Inflammatory macrophage treated with lipopolysaccharide for 4 hours (primary cell): ENCODE measurements around the gene UBAC2.
A peak's percentile ranks its signal among the peaks of the same experiment; 100 is the strongest.

ENCODE experiments used
- DNase-seq: peaks from one replicate; pipeline ENCODE4 v3.0.0-alpha.2; 2020

Gene UBAC2

GRCh38 chr13:99314640-99315176, 114.1 kb downstream of the UBAC2 start:
- DNase-seq = peak; percentile 56

DNA sequence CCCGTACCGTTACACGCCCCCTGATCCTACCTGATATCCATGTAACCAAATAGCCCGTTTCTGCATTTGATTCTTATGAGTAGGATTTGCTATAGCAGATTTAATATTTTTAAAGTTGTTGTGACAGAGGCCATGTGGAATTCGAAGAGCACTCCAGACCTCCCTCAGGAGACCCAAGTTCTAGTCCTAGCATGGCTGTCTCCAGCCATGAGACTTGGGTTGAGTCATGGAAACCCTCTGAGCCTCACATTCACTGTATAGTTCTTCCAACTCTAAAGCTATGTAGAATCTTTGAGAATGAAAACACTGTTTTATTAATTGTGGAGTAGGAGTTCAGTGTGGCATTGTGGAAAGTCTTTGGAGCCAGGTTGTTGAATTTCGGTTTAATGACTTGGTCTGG, 114.5 kb downstream of the UBAC2 start:
- no peak for DNase-seq

DNA sequence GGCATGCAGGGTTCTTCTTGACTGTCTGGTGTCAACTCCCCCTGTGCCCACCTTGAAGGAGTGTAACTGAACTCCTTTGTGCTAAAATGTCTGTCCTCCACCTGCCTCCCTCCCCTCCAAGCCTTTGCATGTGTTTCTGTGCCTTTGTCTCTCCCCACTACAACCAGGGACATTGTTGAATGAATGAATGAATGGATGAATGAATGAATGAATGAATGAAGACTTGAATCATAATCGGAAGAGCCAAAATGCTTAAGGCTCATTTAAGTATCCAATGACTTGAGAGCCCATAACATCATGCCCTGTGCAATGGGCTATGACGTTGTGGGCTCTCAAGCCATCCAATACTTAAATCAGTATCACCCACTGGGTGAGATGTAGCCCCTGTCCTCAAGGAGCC, 115.6 kb downstream of the UBAC2 start:
- no peak for DNase-seq

DNA sequence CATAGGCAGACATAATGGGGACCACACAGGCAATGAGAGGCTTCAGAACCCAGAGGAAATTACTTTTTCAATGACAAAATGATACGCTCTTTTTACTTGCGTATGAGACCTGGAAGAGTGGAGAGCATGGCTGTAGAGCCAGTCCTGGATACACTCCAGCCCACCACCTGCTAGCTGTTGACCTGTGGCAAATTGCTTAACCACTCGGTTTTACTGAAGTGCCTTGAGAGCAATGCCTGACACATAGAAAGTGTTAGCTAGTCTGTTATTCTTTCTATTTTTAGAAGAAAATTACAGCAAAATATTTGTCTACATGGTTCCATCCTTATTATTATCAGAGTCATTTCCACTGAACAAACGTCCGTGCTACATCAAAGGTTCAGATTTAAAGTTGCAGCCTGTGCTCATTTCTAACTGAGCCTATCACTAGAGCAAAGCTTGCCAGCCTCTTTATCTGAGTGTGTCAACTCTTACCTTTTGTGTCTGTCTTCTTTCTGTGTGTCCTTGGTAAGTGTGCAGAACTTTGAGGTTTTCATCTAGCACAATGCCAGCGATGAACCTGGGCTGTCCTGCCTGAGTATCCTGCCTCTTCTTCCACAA, 116.1 kb downstream of the UBAC2 start:
- DNase-seq = no peak

DNA sequence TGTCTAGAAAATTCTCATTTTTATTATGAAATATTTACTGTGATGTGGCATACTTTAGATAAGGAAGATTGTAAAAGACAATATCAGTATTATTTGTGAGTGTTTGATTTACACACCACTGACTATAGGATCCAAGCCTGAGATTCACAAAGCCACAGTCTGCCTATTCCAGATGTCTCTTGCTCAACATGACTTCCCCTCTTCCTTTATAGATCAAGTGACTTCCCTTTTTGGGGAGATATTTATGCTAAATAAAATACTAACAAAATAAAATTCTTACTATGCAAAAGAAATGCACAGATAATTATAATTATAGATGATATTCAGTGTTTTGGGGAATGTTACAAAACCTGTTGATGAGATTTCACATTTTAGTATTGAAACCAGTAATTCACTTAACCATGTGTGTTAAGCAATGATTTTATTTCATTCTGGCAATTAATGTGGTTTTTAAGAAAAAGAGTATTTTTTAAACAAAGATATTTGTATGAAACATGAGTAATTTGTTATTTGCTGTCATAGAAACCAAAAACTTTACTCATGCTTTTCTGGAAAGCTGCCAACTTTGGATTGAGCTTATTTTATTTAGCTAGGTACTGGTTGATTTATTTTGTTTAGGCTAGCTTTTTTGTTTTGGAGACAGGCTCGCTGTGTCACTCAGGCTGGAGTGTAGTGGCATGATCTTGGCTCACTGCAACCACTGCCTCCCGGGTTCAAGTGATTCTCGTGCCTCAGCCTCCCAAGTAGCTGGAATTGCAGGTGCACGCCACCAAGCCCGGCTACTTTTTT, 120.2 kb downstream of the UBAC2 start:
- peak; percentile 78 for DNase-seq

DNA sequence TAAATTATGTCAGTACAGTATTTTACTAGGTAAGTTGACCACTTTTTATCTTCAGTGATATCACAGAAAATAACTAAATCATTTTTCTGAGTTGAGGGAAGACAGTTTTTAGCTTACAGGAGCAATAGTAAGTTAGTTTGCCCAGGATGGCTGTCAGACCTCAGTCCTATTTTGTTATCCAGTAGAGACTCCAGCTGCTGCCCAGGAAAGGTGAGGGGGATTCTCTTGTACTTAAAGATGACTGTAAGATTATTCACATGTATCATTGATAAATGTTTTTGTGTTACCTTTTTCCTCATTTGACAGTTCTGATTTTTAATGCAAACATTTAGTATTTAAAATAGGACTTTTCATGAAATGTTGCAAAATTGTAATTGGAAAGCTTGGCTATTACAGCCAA, 121.1 kb downstream of the UBAC2 start:
- no peak for DNase-seq

GRCh38 chr13:99322297-99323103, 121.8 kb downstream of the UBAC2 start:
- peak; percentile 88 for DNase-seq

GRCh38 chr13:99323488-99323887, 122.8 kb downstream of the UBAC2 start:
- DNase-seq = no peak

DNA sequence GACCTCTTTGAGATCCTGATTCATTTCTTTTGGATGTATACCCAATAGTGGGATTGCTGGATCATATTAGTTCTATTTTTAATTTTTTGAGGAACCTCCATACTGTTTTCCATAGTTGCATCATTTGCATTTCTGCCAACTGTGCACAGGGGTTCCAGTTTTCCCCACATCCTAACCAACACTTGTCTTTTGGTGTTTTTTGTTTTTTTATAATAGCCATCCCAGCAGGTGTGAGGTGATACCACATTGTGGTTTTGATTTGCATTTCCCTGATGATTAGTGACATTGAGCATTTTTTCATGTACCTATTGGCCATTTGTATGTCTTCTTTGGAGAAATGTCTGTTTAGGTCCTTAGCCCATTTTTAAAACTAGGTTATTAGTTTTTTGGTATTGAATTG, 125.4 kb downstream of the UBAC2 start:
- no peak for DNase-seq

- DNase-seq = no peak
Measured at GRCh38 chr13:99327126-99327525, 126.5 kb downstream of the UBAC2 start.

DNA sequence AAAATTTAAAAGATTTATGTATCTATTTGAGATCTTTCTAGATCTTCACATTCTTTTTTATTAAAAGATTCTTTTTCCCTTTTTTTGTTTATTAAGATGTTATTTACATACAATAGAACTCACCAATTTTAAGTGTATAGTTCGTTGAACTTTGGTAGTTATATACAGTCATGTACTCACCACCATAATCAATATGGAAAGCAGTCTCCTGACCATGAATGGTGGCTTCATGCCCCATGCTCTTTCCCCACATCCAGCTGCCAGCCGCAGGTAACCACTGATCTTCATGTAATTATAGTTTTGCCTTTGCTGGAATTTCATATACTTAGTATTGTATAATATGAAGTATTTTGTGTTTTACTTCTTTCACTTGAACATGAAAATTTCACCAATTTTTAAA, 127.1 kb downstream of the UBAC2 start:
- no peak for DNase-seq

- DNase-seq = no peak
Measured at GRCh38 chr13:99329477-99329876, 128.8 kb downstream of the UBAC2 start.

- DNase-seq = no peak
Measured at GRCh38 chr13:99330942-99331341, 130.3 kb downstream of the UBAC2 start.

DNA sequence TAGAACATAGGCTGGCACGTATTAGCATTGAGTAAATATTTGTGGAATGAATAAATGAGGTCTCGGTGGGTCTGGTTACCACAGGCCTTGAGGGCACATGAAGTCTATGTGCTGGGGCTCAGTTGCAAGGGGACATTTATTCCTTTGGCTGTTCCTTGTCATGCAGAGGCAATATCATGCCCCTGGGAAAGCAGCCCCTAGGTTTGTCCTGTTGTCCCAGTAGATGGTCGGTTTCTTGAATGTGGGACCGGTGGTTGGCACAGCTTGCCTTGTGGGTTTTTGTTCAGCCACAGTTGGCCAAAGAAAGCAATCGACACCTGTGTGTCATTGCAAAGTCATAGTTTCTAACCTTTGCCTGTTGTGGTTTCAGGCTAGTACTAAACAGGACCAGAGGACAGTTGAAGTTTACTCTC, 131.2 kb downstream of the UBAC2 start:
- DNase-seq = no peak

GRCh38 chr13:99332456-99332855, 131.8 kb downstream of the UBAC2 start:
- DNase-seq = no peak

- no peak for DNase-seq
Measured at GRCh38 chr13:99334221-99334620, 133.6 kb downstream of the UBAC2 start.

GRCh38 chr13:99335087-99335486, 134.4 kb downstream of the UBAC2 start:
- no peak for DNase-seq

DNA sequence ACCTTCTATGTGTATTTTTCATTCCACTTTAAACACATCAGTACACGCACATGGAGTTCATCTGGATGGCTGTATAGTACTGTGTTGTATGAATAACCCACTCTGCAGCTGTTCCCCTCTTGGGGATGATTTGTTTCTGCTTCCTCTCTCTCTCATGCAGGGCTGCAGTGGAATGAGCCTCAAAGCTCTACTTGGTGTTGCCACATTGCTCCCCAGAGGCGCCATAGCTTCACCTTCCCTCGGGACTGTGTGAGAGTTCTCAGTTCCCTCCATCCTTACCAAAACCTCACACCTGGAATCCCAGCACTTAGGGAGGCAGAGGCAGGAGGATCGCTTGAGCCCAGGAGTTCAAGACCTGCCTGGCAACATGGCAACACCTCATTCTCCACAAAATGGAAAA, 134.9 kb downstream of the UBAC2 start:
- no peak for DNase-seq

DNA sequence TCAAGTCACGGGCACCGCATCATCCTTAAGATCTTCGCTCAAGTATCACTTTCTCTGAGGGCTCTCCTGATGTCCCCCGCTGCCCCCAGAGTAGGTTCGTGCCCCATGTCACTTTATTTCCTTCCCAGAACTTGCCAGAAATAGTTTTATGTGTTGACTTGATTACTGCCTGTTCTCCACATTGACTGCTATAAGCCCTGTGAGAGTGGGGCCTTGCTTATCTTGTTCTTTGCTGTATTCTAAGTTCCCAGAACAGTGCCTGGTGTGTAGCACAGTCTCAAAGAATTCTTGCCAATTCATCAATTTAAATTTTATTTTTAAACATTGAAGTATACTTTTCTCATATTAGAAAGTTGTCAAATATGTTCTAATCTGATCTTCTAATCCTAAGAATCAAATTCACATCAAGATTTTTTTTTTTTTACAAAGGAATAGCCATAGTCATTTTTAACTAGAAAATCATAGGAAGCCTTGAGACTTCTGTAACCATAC, 138.6 kb downstream of the UBAC2 start:
- DNase-seq = no peak

GRCh38 chr13:99339736-99340397, 139.2 kb downstream of the UBAC2 start:
- peak; percentile 39 for DNase-seq

- no peak for DNase-seq
Measured at GRCh38 chr13:99340638-99341037, 140.0 kb downstream of the UBAC2 start.

DNA sequence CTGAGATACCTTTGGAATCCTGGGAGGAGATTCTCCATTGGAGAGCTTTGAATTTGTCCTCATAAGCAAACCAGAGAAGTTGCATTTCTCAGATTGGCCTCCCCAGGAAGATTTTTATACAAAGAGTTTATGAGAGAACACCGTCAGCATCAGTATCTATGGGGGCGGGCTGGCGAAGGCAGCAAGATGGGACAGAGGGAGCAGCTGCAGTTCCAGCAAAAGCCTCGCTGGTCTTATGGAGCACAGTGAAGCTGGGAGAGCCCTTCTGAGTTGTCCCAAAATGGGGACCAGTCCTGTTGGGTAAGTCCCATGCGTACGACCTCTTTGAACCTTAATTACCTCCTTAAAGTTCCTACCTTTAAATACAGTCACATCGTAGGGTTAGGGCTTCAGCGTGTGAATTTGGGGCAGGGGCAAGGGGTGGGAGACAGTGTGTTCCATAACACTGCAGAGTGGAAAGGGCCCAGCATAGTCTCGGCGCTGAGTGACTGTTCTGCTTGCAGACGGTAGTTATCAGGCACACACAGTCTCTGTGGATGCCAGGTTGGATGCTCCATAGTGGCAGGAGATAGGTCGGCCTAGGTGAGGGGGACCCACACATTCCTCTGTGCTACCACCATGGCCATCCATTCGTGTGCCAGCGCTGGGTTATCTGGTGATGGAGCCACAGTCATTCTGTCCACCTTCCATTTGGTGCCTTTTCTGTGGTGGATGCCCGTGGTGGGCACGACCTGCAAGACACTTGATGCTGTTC, 141.5 kb downstream of the UBAC2 start:
- no peak for DNase-seq
